GM12801 (cell line): Measurements from ENCODE around the gene ERBB4.

Source experiments
- CTCF ChIP-seq: IDR thresholded peaks from one replicate; pipeline ENCODE4 v1.5.1; 2011; ENCODE audit warnings: control low read depth; ENCODE audit not compliant: insufficient read length; ENCODE audit errors: extremely low read depth

Gene ERBB4

GRCh38 chr2:211440107-211440506, 1098.5 kb downstream of the ERBB4 start:
- no peak for TF ChIP-seq CTCF

- no peak for TF ChIP-seq CTCF
These were observed 1099.6 kb downstream of the ERBB4 start for GRCh38 chr2:211439011-211439410.

GRCh38 chr2:211437396-211437795, 1101.2 kb downstream of the ERBB4 start:
- no peak for TF ChIP-seq CTCF

- no peak for TF ChIP-seq CTCF
These were observed 1102.4 kb downstream of the ERBB4 start for GRCh38 chr2:211436182-211436581.

- no peak for TF ChIP-seq CTCF
These were observed 1103.3 kb downstream of the ERBB4 start for GRCh38 chr2:211435331-211435730.

- TF ChIP-seq CTCF: no peak
These were observed 1103.8 kb downstream of the ERBB4 start for GRCh38 chr2:211434773-211435172.

GRCh38 chr2:211429256-211429920, 1109.2 kb downstream of the ERBB4 start:
- TF ChIP-seq CTCF: no peak
